BE2C (cell line): Measurements from ENCODE around the gene CBR1. TPM values are rescaled to one million over a fixed set of nuclear protein-coding genes. Genes with fewer than 3 reads are reported as not detected.

Experiments
- DNase-seq: peaks from one replicate; pipeline ENCODE4 v3.0.0-alpha.2; 2020
- H3K27me3 ChIP-seq: fragments of 250-450 bp; sonication (Bioruptor Pico); 2 replicates; pipeline ENCODE4 v1.5.1; 2020; ENCODE audit warnings: mild to moderate bottlenecking
- H3K36me3 ChIP-seq: fragments of 250-450 bp; sonication (Bioruptor Pico); 2 replicates; pipeline ENCODE4 v1.5.1; 2020; ENCODE audit warnings: mild to moderate bottlenecking
- H3K4me1 ChIP-seq: fragments of 250-450 bp; sonication (Bioruptor Pico); 2 replicates; pipeline ENCODE4 v1.5.1; 2020
- H3K4me3 ChIP-seq: 2 replicates; pipeline ENCODE4 v1.5.1; 2011; ENCODE audit warnings: low read depth, low read length
- H3K9me3 ChIP-seq: fragments of 250-450 bp; sonication (Bioruptor Pico); 2 replicates; pipeline ENCODE4 v1.5.1; 2020
- polyA plus RNA-seq: library from polyadenylated mRNA; unstranded; fragments of >200 nt; gene quantifications from one replicate; pipeline ENCODE4 v1.2.1, GENCODE V29; 2012; ENCODE audit warnings: low read depth, missing spikeins; ENCODE audit not compliant: insufficient read length, insufficient read depth
- TF ChIP-seq, protein P1 (sequence below): IDR thresholded peaks from 2 replicates; pipeline ENCODE4 v1.5.1; 2012; ENCODE audit warnings: mild to moderate bottlenecking, low read depth, low read length

Gene CBR1
- 244 TPM for polyA plus RNA-seq

DNA sequence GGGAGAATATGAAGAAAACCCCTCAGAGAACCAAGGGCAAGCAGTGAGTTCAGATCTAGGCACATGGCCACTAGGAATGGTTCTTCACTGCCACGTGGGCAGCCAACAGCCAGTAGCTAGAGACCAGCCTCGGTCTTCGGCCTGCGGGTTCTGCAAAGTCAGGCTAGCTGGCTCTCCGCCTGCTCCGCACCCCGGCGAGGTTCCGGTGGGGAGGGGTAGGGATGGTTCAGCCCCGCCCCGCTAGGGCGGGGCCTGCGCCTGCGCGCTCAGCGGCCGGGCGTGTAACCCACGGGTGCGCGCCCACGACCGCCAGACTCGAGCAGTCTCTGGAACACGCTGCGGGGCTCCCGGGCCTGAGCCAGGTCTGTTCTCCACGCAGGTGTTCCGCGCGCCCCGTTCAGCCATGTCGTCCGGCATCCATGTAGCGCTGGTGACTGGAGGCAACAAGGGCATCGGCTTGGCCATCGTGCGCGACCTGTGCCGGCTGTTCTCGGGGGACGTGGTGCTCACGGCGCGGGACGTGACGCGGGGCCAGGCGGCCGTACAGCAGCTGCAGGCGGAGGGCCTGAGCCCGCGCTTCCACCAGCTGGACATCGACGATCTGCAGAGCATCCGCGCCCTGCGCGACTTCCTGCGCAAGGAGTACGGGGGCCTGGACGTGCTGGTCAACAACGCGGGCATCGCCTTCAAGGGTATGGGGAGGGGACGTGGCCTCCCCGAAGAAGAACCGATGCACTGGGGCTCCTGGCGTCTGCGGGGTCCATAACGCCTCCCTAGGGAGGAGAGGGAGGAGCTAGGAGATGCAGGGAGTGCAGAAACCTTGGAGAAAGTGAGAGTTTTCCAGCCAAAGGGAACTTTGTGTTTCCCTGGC, at the start of gene CBR1:
CBR1 (plus strand) TSS at position 312 of the 871 bp plus-strand sequence; CDS start at position 404, 92 bp downstream.
- H3K9me3 ChIP-seq, result no peaks in the 10 kb centered on the region
- peak; percentile 95 for DNase-seq
- no peaks in the 10 kb centered on the region for H3K27me3 ChIP-seq
- TF ChIP-seq, protein P1, sequence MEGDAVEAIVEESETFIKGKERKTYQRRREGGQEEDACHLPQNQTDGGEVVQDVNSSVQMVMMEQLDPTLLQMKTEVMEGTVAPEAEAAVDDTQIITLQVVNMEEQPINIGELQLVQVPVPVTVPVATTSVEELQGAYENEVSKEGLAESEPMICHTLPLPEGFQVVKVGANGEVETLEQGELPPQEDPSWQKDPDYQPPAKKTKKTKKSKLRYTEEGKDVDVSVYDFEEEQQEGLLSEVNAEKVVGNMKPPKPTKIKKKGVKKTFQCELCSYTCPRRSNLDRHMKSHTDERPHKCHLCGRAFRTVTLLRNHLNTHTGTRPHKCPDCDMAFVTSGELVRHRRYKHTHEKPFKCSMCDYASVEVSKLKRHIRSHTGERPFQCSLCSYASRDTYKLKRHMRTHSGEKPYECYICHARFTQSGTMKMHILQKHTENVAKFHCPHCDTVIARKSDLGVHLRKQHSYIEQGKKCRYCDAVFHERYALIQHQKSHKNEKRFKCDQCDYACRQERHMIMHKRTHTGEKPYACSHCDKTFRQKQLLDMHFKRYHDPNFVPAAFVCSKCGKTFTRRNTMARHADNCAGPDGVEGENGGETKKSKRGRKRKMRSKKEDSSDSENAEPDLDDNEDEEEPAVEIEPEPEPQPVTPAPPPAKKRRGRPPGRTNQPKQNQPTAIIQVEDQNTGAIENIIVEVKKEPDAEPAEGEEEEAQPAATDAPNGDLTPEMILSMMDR, result no peak
- peaks cover 17% of the 10 kb centered on the region for H3K36me3 ChIP-seq
- no peaks in the 10 kb centered on the region; the same call in 1 of the 2 replicates for H3K4me1 ChIP-seq
- H3K4me3 ChIP-seq, result peak within 1 kb of the TSS; percentile 76

DNA sequence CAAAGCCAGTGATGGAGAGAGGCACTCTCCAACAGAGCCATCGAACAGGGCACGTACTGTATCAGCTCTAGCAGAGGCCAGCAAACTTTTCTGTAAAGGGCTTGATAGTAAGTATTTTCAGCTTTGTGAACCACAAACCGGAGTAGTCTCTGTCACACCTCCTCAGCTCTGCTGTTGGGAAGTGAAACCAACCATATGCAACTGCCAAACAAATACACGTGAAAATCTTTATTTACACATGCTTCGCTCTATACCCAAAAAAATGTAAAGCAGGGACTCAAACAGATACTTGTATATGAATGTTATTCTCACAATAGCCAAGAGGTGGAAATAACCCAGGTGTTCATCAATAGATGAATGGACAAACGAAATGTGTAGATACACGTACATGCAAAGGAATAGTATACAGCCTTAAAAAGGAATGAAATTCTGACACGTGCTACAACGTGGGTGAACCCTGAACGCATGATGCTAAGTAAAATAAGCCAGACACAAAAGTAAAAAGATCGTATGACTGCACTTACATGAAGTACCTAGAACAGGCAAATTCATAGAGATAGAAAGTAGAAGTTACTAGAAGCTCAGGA, 48.5 kb upstream of the CBR1 start:
- no peak overlapping the region for H3K4me3 ChIP-seq
- TF ChIP-seq, protein P1, result no peak
- no peaks in the 10 kb centered on the region for H3K27me3 ChIP-seq
- DNase-seq, result no peak
- no peaks in the 10 kb centered on the region for H3K4me1 ChIP-seq
- H3K36me3 ChIP-seq, result no peaks in the 10 kb centered on the region
- H3K9me3 ChIP-seq, result no peaks in the 10 kb centered on the region

DNA sequence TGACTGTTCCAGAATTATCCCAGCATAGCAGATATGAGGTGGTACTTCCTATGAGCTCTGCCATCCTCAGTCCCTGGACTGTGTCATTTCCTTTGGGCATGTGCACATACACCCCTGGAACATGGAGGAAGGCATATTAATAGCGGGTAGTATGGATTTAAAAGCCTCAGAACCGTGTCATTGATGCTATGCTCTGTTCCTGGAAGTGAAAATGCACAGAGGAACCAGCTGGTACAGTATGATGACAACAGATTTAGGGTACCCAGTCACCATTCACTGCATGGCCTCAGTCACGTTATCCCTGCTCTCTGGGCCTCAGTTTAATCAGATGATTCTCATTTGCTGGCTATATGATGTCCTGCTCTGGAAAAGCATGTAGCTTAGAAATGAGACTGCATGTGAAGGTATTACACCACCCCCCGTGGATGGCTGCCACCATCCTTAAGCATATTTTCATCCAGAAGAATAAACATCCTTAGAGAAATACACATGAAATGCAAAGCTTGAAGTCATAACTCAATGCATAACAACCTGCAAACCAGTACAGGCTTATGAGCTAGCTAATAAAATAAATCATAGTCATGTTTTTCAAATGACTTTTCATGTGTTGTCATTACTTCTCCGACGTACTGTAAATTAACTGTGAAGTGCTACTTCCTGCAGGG, 47.3 kb upstream of the CBR1 start:
- Histone ChIP-seq H3K36me3 (no peaks in the 10 kb centered on the region), H3K4me1 (no peaks in the 10 kb centered on the region), H3K27me3 (no peaks in the 10 kb centered on the region), H3K4me3 (no peak overlapping the region), H3K9me3 (no peaks in the 10 kb centered on the region)
- TF ChIP-seq, protein P1, result no peak
- DNase-seq, result no peak

DNA sequence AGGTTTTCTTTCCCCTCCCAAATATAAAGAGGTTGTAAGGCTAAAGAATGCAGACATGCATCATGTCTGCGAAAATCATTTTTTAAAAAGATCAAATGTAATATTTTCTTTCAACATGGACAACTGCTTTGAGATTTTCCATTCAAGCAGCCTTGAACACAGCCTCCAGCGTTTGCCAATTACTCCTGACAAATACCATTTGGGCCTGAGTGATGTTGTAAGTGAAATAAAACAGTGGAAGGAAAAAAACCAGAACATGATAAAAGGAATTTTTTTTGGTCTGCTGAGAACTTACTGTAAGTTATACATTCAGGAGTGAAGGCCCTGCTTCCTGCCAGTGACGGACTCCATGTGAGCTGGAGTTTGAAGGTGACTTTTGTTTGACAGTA, 46.7 kb upstream of the CBR1 start:
- no peaks in the 10 kb centered on the region for H3K4me1 ChIP-seq
- TF ChIP-seq, protein P1, result no peak
- H3K9me3 ChIP-seq, result no peaks in the 10 kb centered on the region
- H3K27me3 ChIP-seq, result no peaks in the 10 kb centered on the region
- no peak for DNase-seq
- no peaks in the 10 kb centered on the region for H3K36me3 ChIP-seq
- no peak overlapping the region for H3K4me3 ChIP-seq

DNA sequence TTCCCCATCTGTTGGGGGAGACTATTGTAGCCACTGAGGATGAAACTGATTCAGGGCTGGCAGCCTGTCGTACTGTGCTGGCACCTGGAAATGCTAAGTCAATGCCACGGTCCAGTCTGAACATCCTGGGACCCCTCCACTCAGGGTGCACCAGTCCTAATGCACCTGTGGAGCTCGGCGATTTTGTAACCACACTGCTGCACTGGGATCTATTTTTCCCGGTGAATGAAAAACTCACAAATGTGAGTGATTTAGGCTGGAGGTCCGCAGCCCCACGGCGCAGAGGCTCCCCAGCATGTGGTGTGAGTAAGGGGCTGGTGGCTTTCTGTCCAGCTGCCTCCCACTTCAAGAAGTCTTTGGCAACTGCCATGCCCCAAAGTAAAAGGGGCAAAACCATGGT, 45.0 kb upstream of the CBR1 start:
- H3K4me1 ChIP-seq, result no peaks in the 10 kb centered on the region
- H3K27me3 ChIP-seq, result no peaks in the 10 kb centered on the region
- H3K4me3 ChIP-seq, result no peak overlapping the region
- no peak for DNase-seq
- no peaks in the 10 kb centered on the region for H3K36me3 ChIP-seq
- TF ChIP-seq, protein P1, result no peak
- H3K9me3 ChIP-seq, result no peaks in the 10 kb centered on the region
